ENCODE results near the gene SPIRE1.
"Not testable (repeated sequence)": the region's sequence is repeated elsewhere in the genome, so short reads cannot be mapped to it uniquely, and the experiment has no call there.

The SPIRE1 gene

GRCh38 chr18:12420821-12421421 is 237.0 kb downstream of the SPIRE1 start:
- peaks cover 6 to 7% of the 10 kb centered on the region in 2 donors for H3K27me3 Mint-ChIP-seq
- peaks cover 3 to 10% of the 10 kb centered on the region in 2 donors for H3K36me3 Mint-ChIP-seq
- DNase-seq (peak; percentile 5), ATAC-seq (replicated peaks) (peak; percentile 18 to 28)
- H3K4me3 Mint-ChIP-seq: peak overlapping the region; percentile 76 to 80
- H3K27ac Mint-ChIP-seq: peak overlapping the region; percentile 49
- H3K4me1 Mint-ChIP-seq: peaks cover 12 to 16% of the 10 kb centered on the region in 2 donors
- H3K9me3 Mint-ChIP-seq: no peaks in the 10 kb centered on the region

DNA sequence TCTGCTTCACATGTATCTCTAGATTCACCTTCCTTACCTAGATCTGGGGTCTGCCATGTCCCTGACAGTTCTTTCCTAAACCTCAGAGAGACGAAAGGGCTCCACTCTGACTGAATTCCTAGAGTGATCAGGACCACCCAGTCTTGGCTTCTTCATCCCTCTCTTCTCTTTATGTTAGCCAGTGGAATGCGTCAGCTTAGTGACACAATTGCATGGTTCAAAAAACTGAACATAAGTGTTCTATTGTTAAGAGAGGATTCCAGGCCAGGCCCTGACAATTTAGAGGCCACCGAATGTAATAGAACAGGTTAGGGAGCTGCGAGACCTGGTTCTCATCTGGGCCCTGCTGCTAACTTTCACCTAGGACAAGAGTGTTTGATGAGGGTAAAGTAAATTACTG is 240.2 kb downstream of the SPIRE1 start:
- Mint-ChIP-seq H3K27ac (no peak overlapping the region), H3K27me3 (peaks cover 0 to 7% of the 10 kb centered on the region in 2 donors), H3K9me3 (no peaks in the 10 kb centered on the region), H3K36me3 (peaks cover 4 to 5% of the 10 kb centered on the region in 2 donors), H3K4me1 (peaks cover 12 to 20% of the 10 kb centered on the region in 2 donors), H3K4me3 (no peak overlapping the region)
- ATAC-seq (replicated peaks): no peak
- no peak for DNase-seq

DNA sequence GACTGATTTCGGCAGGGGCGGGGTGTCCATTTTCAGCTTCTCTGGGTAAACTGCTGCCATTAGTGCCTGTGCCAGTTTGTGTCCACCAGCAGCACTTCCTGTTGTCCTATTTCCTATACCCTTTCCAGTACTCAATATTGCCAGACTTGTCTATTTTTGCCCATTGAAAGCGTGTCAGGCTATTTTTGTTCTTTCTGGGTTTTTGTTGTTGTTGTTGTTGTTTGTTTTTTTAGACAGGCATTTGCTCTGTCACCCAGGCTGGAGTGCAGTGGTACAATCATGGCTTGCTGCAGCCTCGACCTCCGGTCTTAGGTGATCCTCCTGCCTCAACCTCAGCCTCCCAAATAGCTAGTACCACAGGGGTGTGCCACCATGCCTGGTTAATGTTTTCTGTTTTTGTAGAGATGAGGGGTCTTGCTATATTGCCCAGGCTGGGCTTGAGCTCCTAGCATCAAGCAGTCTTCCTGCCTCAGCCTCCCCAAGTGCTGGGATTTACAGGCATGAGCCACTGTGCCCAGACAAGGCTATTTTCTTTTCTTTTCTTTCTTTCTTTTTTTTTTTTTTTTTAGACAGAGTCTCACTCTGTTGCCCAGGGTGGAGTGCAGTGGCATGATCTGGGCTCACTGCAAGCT is 241.7 kb downstream of the SPIRE1 start:
- peaks cover 2 to 5% of the 10 kb centered on the region in 2 donors for H3K36me3 Mint-ChIP-seq
- DNase-seq (no peak), ATAC-seq (replicated peaks) (no peak)
- no peak overlapping the region for H3K4me3 Mint-ChIP-seq
- H3K27ac Mint-ChIP-seq: no peak overlapping the region
- H3K4me1 Mint-ChIP-seq: peaks cover 11 to 18% of the 10 kb centered on the region in 2 donors
- H3K9me3 Mint-ChIP-seq: no peaks in the 10 kb centered on the region
- H3K27me3 Mint-ChIP-seq: peaks cover 0 to 4% of the 10 kb centered on the region in 2 donors

DNA sequence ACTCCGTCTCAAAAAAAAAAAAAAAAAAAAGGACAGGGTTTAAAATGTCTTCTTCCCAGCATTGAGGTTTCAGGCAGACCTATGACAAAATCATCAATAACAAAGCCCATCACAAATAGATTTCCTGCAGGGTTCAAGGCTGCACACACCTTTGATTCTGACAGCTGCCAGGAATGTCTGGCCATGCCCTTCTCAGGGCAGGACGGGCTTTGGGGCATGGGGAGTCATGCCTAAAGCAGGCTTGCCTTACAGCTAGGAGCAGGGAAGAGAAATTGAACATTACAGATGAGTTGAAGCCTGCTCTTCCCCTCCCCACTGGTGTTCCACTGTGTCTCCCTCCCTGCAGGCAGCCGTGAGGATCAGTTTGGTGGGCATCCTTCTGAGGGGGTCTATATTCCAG is 246.5 kb downstream of the SPIRE1 start:
- H3K4me1 Mint-ChIP-seq: peaks cover 10 to 18% of the 10 kb centered on the region in 2 donors
- peaks cover 0 to 3% of the 10 kb centered on the region in 2 donors for H3K36me3 Mint-ChIP-seq
- H3K27me3 Mint-ChIP-seq: no peaks in the 10 kb centered on the region
- H3K9me3 Mint-ChIP-seq: no peaks in the 10 kb centered on the region
- DNase-seq: no peak
- ATAC-seq (replicated peaks): no peak
- H3K27ac Mint-ChIP-seq: no peak overlapping the region
- no peak overlapping the region for H3K4me3 Mint-ChIP-seq

DNA sequence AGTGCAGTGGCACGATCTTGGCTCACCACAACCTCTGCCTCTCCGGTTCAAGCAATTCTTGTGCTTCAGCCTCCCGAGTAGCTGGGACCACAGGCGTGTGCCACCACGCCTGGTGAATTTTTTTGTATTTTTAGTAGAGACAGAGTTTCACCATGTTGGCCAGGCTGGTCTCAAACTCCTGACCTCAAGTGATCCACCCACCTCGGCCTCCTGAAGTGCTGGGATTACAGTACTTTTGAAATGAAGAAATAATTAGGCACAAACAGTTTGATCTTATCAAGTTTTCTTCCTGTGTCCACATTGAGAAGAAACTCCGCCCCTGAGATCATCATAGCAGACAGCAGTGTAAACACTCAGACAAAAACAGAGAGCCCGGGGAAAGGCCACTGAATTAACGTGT is 247.2 kb downstream of the SPIRE1 start:
- H3K4me3 Mint-ChIP-seq; H3K9me3 Mint-ChIP-seq; H3K27me3 Mint-ChIP-seq; H3K36me3 Mint-ChIP-seq; DNase-seq; ATAC-seq (replicated peaks); H3K27ac Mint-ChIP-seq: not testable (repeated sequence)
- peaks cover 11 to 22% of the 10 kb centered on the region in 2 donors for H3K4me1 Mint-ChIP-seq

- H3K4me1 Mint-ChIP-seq: peaks cover 9 to 20% of the 10 kb centered on the region in 2 donors
- H3K9me3 Mint-ChIP-seq: no peaks in the 10 kb centered on the region
- peaks cover 0 to 3% of the 10 kb centered on the region in 2 donors for H3K36me3 Mint-ChIP-seq
- ATAC-seq (replicated peaks) (no peak), DNase-seq (no peak)
- H3K4me3 Mint-ChIP-seq: no peak overlapping the region
- no peak overlapping the region for H3K27ac Mint-ChIP-seq
- H3K27me3 Mint-ChIP-seq: peaks cover 5 to 11% of the 10 kb centered on the region in 2 donors
These were observed 247.8 kb downstream of the SPIRE1 start for GRCh38 chr18:12410081-12410481.

DNA sequence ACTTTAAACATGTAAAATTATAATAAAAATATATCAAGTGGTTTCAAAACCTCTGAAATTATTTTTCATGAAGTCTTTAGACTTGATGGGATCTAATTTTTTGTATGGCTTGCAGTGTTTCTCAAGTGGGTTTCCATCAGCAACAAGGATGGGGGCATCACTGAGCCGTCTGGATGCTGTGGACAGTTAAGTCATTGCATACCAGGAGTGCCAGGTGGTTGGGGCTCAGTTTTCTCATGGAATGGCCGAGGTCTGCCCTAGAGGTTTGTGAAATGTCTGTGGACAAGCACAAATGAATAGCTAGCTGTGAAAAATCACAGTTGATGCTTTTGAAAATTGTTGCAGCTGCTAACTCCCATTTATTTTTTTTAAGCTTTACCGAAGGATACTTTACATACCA is 248.4 kb downstream of the SPIRE1 start:
- no peak for DNase-seq
- no peaks in the 10 kb centered on the region for H3K9me3 Mint-ChIP-seq
- no peak overlapping the region for H3K4me3 Mint-ChIP-seq
- H3K4me1 Mint-ChIP-seq: peaks cover 9 to 20% of the 10 kb centered on the region in 2 donors
- peaks cover 10 to 14% of the 10 kb centered on the region in 2 donors for H3K27me3 Mint-ChIP-seq
- H3K27ac Mint-ChIP-seq: no peak overlapping the region
- no peak for ATAC-seq (replicated peaks)
- peaks cover 0 to 3% of the 10 kb centered on the region in 2 donors for H3K36me3 Mint-ChIP-seq

GRCh38 chr18:12408247-12408869 is 249.5 kb downstream of the SPIRE1 start:
- Mint-ChIP-seq H3K36me3 (peaks cover 0 to 2% of the 10 kb centered on the region in 2 donors), H3K27ac (peak overlapping the region; percentile 83), H3K4me1 (peaks cover 13 to 26% of the 10 kb centered on the region in 2 donors), H3K27me3 (peaks cover 17 to 21% of the 10 kb centered on the region in 2 donors), H3K9me3 (no peaks in the 10 kb centered on the region), H3K4me3 (peak overlapping the region; percentile 80 to 87)
- DNase-seq (peak; percentile 10), ATAC-seq (replicated peaks) (peak; percentile 18 to 28)

DNA sequence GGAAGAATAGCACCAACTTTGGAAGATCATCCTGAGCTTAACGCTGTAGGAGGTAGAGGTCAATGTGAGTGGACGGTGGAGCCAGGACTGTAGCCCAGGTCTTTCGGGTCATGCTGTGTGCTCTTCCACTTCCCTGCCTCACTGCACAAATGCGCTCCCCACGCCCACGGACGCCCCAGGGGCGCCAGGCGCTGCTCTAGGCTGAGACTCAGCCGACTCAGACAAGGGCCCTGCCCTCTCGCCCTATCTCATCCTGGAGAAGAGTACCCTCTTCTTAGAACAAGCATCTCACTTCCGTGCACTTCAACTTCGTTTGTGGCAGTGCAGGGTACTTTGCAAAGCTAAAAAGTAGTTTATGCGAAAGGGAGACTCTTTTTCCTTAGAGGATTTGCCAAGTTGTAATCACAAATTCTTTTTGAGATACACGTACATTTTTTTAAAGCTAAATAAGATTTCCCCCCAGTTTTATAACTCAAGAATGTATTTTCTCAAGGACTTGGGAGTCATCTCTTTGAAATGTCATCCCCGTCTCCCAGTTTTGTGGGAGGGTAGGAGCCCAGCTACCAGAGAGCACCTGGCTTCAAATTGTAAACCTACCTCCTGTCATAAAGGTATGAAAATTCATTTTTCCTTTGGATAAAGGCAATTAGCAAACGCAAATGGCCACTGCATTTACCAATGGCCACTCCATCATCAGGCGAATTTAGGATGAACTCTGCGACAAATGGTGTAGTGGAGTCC is 251.4 kb downstream of the SPIRE1 start:
- Mint-ChIP-seq H3K4me1 (peaks cover 13 to 26% of the 10 kb centered on the region in 2 donors), H3K27me3 (peaks cover 29 to 36% of the 10 kb centered on the region in 2 donors), H3K27ac (no peak overlapping the region), H3K36me3 (peaks cover 0 to 2% of the 10 kb centered on the region in 2 donors), H3K9me3 (no peaks in the 10 kb centered on the region), H3K4me3 (peak overlapping the region; percentile 32 to 87)
- DNase-seq (no peak), ATAC-seq (replicated peaks) (no peak)

GRCh38 chr18:12405066-12405465 is 252.8 kb downstream of the SPIRE1 start:
- Mint-ChIP-seq H3K27ac (no peak overlapping the region), H3K9me3 (no peaks in the 10 kb centered on the region), H3K36me3 (no peaks in the 10 kb centered on the region), H3K27me3 (peaks cover 32 to 41% of the 10 kb centered on the region in 2 donors), H3K4me1 (peaks cover 13 to 26% of the 10 kb centered on the region in 2 donors), H3K4me3 (no peak overlapping the region)
- ATAC-seq (replicated peaks): no peak
- no peak for DNase-seq

DNA sequence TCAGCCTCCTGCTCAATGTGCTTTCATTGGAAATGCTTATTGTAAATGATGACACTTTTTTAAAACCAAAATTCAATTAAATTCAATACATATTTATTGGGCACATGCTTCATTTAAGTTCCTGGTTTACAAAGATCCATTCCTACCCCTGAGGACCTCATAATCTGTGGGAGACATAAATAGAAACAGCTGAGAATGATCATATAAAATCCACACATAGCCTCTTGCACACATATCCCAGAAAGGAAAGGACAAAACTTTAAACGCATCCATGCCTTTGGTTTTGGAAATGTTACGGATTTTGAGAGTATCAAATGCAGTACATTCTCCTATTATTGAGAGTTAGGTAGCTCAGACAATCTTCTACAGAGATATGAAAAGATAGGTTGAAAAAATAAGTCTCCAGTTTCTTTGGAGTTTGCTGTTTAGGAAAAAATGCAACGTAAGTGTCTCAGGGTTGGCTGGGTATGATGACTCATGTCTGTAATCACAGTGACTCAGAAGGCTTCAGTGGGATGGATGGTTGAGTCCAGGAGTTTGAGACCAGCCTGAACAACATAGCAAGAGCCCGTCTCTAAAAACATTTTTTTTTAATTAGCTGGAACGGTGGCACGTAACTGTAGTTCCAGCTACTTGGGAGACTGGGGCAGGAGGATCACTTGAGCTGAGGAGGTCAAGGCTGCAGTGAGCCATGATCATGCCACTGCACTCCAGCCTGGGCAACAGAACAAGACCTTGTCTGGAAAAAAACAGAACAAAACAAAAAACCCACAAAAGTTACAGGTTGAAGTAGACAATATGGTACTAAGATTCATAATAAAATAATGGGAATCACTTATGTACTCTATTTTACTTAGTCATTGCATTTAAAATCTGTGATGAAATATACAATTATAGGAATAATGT is 254.1 kb downstream of the SPIRE1 start:
- ATAC-seq (replicated peaks) (no peak), DNase-seq (no peak)
- peaks cover 36 to 41% of the 10 kb centered on the region in 2 donors for H3K27me3 Mint-ChIP-seq
- H3K9me3 Mint-ChIP-seq: no peaks in the 10 kb centered on the region
- H3K27ac Mint-ChIP-seq: no peak overlapping the region
- H3K4me3 Mint-ChIP-seq: no peak overlapping the region
- no peaks in the 10 kb centered on the region for H3K36me3 Mint-ChIP-seq
- H3K4me1 Mint-ChIP-seq: peaks cover 13 to 26% of the 10 kb centered on the region in 2 donors

- peaks cover 45 to 49% of the 10 kb centered on the region in 2 donors for H3K27me3 Mint-ChIP-seq
- H3K4me3 Mint-ChIP-seq: no peak overlapping the region
- no peaks in the 10 kb centered on the region for H3K9me3 Mint-ChIP-seq
- peaks cover 7 to 13% of the 10 kb centered on the region in 2 donors for H3K4me1 Mint-ChIP-seq
- H3K27ac Mint-ChIP-seq: no peak overlapping the region
- no peaks in the 10 kb centered on the region for H3K36me3 Mint-ChIP-seq
- no peak for DNase-seq
- ATAC-seq (replicated peaks): no peak
These were observed 256.0 kb downstream of the SPIRE1 start for GRCh38 chr18:12401881-12402280.

- H3K27ac Mint-ChIP-seq: no peak overlapping the region
- no peak for DNase-seq
- peaks cover 4 to 7% of the 10 kb centered on the region in 2 donors for H3K4me1 Mint-ChIP-seq
- H3K36me3 Mint-ChIP-seq: no peaks in the 10 kb centered on the region
- no peaks in the 10 kb centered on the region for H3K9me3 Mint-ChIP-seq
- no peak overlapping the region for H3K4me3 Mint-ChIP-seq
- ATAC-seq (replicated peaks): no peak
- peaks cover 35 to 42% of the 10 kb centered on the region in 2 donors for H3K27me3 Mint-ChIP-seq
These were observed 258.7 kb downstream of the SPIRE1 start for GRCh38 chr18:12399231-12399630.
